Trophoblast cell (in vitro differentiated cells and primary cell): ENCODE measurements around the gene ADARB2.
A peak's percentile ranks its signal among the peaks of the same experiment; 100 is the strongest.

Experiments
- DNase-seq, 2 donors: peaks; one replicate each; pipeline ENCODE4 v3.0.0-alpha.2; 2016
- H2AFZ ChIP-seq: 2 replicates; pipeline ENCODE4 v1.6.1; 2013; ENCODE audit warnings: low read length, moderate library complexity, mild to moderate bottlenecking; ENCODE audit not compliant: insufficient read depth, poor library complexity
- H2AK5ac ChIP-seq: 2 replicates; pipeline ENCODE4 v1.6.1; 2013; ENCODE audit warnings: mild to moderate bottlenecking, low read length
- H2BK120ac ChIP-seq: 2 replicates; pipeline ENCODE4 v1.6.1; 2013; ENCODE audit warnings: low read length, mild to moderate bottlenecking, moderate library complexity; ENCODE audit not compliant: insufficient read depth, poor library complexity
- H2BK12ac ChIP-seq: 2 replicates; pipeline ENCODE4 v1.6.1; 2013; ENCODE audit warnings: mild to moderate bottlenecking, low read length, moderate library complexity
- H2BK5ac ChIP-seq: 2 replicates; pipeline ENCODE4 v1.6.1; 2013; ENCODE audit warnings: low read length, low read depth, moderate library complexity, mild to moderate bottlenecking; ENCODE audit not compliant: poor library complexity
- H3K14ac ChIP-seq: 2 replicates; pipeline ENCODE4 v1.6.1; 2013; ENCODE audit warnings: mild to moderate bottlenecking, low read length
- H3K18ac ChIP-seq: 2 replicates; pipeline ENCODE4 v1.6.1; 2013; ENCODE audit warnings: mild to moderate bottlenecking, low read length
- H3K23ac ChIP-seq: 2 replicates; pipeline ENCODE4 v1.6.1; 2013; ENCODE audit warnings: low read length
- H3K27ac ChIP-seq: 2 replicates; pipeline ENCODE4 v1.5.1; 2013; ENCODE audit warnings: low read depth, mild to moderate bottlenecking, inconsistent platforms, low read length, moderate library complexity
- H3K27me3 ChIP-seq: 2 replicates; pipeline ENCODE4 v1.6.1; 2013; ENCODE audit warnings: inconsistent platforms, mild to moderate bottlenecking, low read length, moderate library complexity; ENCODE audit not compliant: insufficient read depth
- H3K36me3 ChIP-seq, 2 experiments: 1 replicate in 1 of 2; 2 replicates in 1 of 2; pipeline ENCODE4 v1.6.1; 2013; ENCODE audit warnings: low read length in 2 of 2, mild to moderate bottlenecking in 2 of 2, moderate library complexity in 1 of 2; ENCODE audit not compliant: insufficient read depth in 2 of 2, control insufficient read depth in 1 of 2
- H3K4ac ChIP-seq: 2 replicates; pipeline ENCODE4 v1.6.1; 2013; ENCODE audit warnings: low read depth, mild to moderate bottlenecking, low read length, moderate library complexity
- H3K4me1 ChIP-seq, 2 experiments: 1 replicate in 1 of 2; 2 replicates in 1 of 2; pipeline ENCODE4 v1.6.1; 2013; ENCODE audit warnings: low read length in 2 of 2, mild to moderate bottlenecking in 2 of 2, moderate library complexity in 1 of 2; ENCODE audit not compliant: insufficient read depth in 2 of 2, control insufficient read depth in 1 of 2
- H3K4me2 ChIP-seq: 2 replicates; pipeline ENCODE4 v1.6.1; 2013; ENCODE audit warnings: inconsistent platforms, mild to moderate bottlenecking, low read length, moderate library complexity
- H3K4me3 ChIP-seq: 2 replicates; pipeline ENCODE4 v1.5.1; 2013; ENCODE audit warnings: mild to moderate bottlenecking, low read depth, low read length, inconsistent platforms
- H3K79me1 ChIP-seq: one replicate; pipeline ENCODE4 v1.6.1; 2013; ENCODE audit warnings: low read length
- H3K79me2 ChIP-seq: 2 replicates; pipeline ENCODE4 v1.6.1; 2013; ENCODE audit warnings: low read length, mild to moderate bottlenecking; ENCODE audit not compliant: control insufficient read depth, insufficient read depth, poor library complexity
- H3K9ac ChIP-seq: 2 replicates; pipeline ENCODE4 v1.6.1; 2013; ENCODE audit warnings: mild to moderate bottlenecking, low read length
- H3K9me3 ChIP-seq: 2 replicates; pipeline ENCODE4 v1.6.1; 2013; ENCODE audit warnings: low read depth, mild to moderate bottlenecking, control low read depth, inconsistent platforms, low read length; ENCODE audit not compliant: insufficient read depth
- H4K12ac ChIP-seq: 2 replicates; pipeline ENCODE4 v1.6.1; 2013; ENCODE audit warnings: low read depth, mild to moderate bottlenecking, low read length, moderate library complexity
- H4K8ac ChIP-seq: 2 replicates; pipeline ENCODE4 v1.6.1; 2013; ENCODE audit warnings: low read depth, mild to moderate bottlenecking, low read length, moderate library complexity
- H4K91ac ChIP-seq: one replicate; pipeline ENCODE4 v1.6.1; 2013; ENCODE audit warnings: low read depth, mild to moderate bottlenecking, low read length, moderate library complexity
- WGBS: extraction: QIAGEN DNeasy Blood & Tissue Kit; methylation state at CpG from one replicate; pipeline ENCODE4 v1.1.7; 2013; ENCODE audit warnings: missing lambda C conversion rate; ENCODE audit not compliant: insufficient read length, insufficient coverage; ENCODE audit errors: extremely low coverage; 5-methylcytosine and 5-hydroxymethylcytosine counted together

The ADARB2 gene

GRCh38 chr10:1316121-1316808 lies 421.1 kb downstream of the ADARB2 start:
- Histone ChIP-seq H4K8ac (no peak overlapping the region), H2AFZ (no peak overlapping the region), H3K27me3 (no peaks in the 10 kb centered on the region), H3K79me2 (no peaks in the 10 kb centered on the region), H3K79me1 (no peaks in the 10 kb centered on the region), H3K9me3 (peaks cover 3% of the 10 kb centered on the region), H3K9ac (peak overlapping the region; percentile 51), H2BK5ac (no peak overlapping the region), H3K14ac (no peak overlapping the region), H3K36me3 (no peaks in the 10 kb centered on the region), H3K4me1 (no peaks in the 10 kb centered on the region), H3K4ac (no peak overlapping the region), H4K91ac (no peak overlapping the region), H3K4me2 (no peak overlapping the region), H3K4me3 (peak overlapping the region; percentile 25), H3K23ac (no peak overlapping the region), H3K27ac (no peak overlapping the region), H2BK120ac (no peak overlapping the region), H3K18ac (no peak overlapping the region), H4K12ac (no peak overlapping the region), H2BK12ac (no peak overlapping the region), H2AK5ac (no peak overlapping the region)
- no CpG with 5 or more reads among the region's 16 CpGs for WGBS
- no peak for DNase-seq

GRCh38 chr10:1315178-1315577 lies 422.1 kb downstream of the ADARB2 start:
- Histone ChIP-seq H3K9me3 (peaks cover 3% of the 10 kb centered on the region), H2BK120ac (no peak overlapping the region), H3K18ac (no peak overlapping the region), H2AFZ (no peak overlapping the region), H3K4me2 (no peak overlapping the region), H3K4ac (no peak overlapping the region), H2BK5ac (no peak overlapping the region), H3K4me1 (no peaks in the 10 kb centered on the region), H2BK12ac (no peak overlapping the region), H3K23ac (no peak overlapping the region), H4K12ac (no peak overlapping the region), H3K14ac (no peak overlapping the region), H3K79me1 (no peaks in the 10 kb centered on the region), H4K91ac (no peak overlapping the region), H3K9ac (no peak overlapping the region), H3K79me2 (no peaks in the 10 kb centered on the region), H2AK5ac (no peak overlapping the region), H3K36me3 (no peaks in the 10 kb centered on the region), H3K27me3 (no peaks in the 10 kb centered on the region), H4K8ac (no peak overlapping the region), H3K27ac (no peak overlapping the region), H3K4me3 (no peak overlapping the region)
- no peak for DNase-seq
- WGBS: no CpG with 5 or more reads among the region's 10 CpGs

GRCh38 chr10:1311726-1312125 lies 425.6 kb downstream of the ADARB2 start:
- Histone ChIP-seq H3K4me1 (no peaks in the 10 kb centered on the region), H3K23ac (no peak overlapping the region), H2AFZ (no peak overlapping the region), H4K12ac (no peak overlapping the region), H3K4me3 (no peak overlapping the region), H2BK12ac (no peak overlapping the region), H3K4me2 (no peak overlapping the region), H4K91ac (no peak overlapping the region), H3K79me1 (no peaks in the 10 kb centered on the region), H3K4ac (no peak overlapping the region), H3K27ac (no peak overlapping the region), H3K18ac (no peak overlapping the region), H3K9me3 (peaks cover 2% of the 10 kb centered on the region), H4K8ac (no peak overlapping the region), H2AK5ac (no peak overlapping the region), H3K27me3 (no peaks in the 10 kb centered on the region), H2BK120ac (no peak overlapping the region), H3K36me3 (no peaks in the 10 kb centered on the region), H3K14ac (no peak overlapping the region), H3K9ac (no peak overlapping the region), H2BK5ac (no peak overlapping the region), H3K79me2 (no peaks in the 10 kb centered on the region)
- no peak for DNase-seq
- WGBS: no CpG with 5 or more reads among the region's 7 CpGs

GRCh38 chr10:1310271-1310789 lies 427.0 kb downstream of the ADARB2 start:
- Histone ChIP-seq H3K4ac (no peak overlapping the region), H2BK12ac (no peak overlapping the region), H2AFZ (no peak overlapping the region), H3K4me3 (no peak overlapping the region), H3K4me1 (no peaks in the 10 kb centered on the region), H3K36me3 (no peaks in the 10 kb centered on the region), H3K27ac (no peak overlapping the region), H2BK120ac (no peak overlapping the region), H2BK5ac (no peak overlapping the region), H3K4me2 (no peak overlapping the region), H3K23ac (no peak overlapping the region), H3K9ac (no peak overlapping the region), H3K14ac (no peak overlapping the region), H4K91ac (no peak overlapping the region), H3K79me1 (no peaks in the 10 kb centered on the region), H3K9me3 (peaks cover 2% of the 10 kb centered on the region), H3K79me2 (no peaks in the 10 kb centered on the region), H3K18ac (no peak overlapping the region), H4K12ac (no peak overlapping the region), H3K27me3 (no peaks in the 10 kb centered on the region), H2AK5ac (no peak overlapping the region), H4K8ac (no peak overlapping the region)
- no peak for DNase-seq
- no CpG with 5 or more reads among the region's 9 CpGs for WGBS
